Heart left ventricle (tissue), 13 donors: ENCODE measurements around the gene CHAT.

Experiments
- CTCF ChIP-seq, 12 donors: fragments of 200-600 bp; sonication (generic) in 4 of 12; IDR thresholded peaks; one replicate each; pipeline versions ENCODE4 v1.5.0 to v1.8.0; 2018 to 2022; ENCODE audit warnings: antibody characterized with exemption in 12 of 12, mild to moderate bottlenecking in 5 of 12
- POLR2A ChIP-seq, 2 donors: fragments of 450-650 bp; IDR thresholded peaks; one replicate each; pipeline ENCODE4 v1.6.1; 2017; ENCODE audit warnings: antibody characterized with exemption in 2 of 2, mild to moderate bottlenecking in 2 of 2, moderate library complexity in 2 of 2
- donor health status: ischemic (EF 13 %, LVEDD 7.1; RV severe dilation, severe dysfunction).
- donor health status: DM: no; HTN: yes; CAD: no.
- donor health status: DM: no; HTN: no; CAD: no.
- donor health status: ischemic (EF 25% LVEDD 6.9; RV normal size, moderate dysfunction).
- donor health status: ischemic (EF 25% LVEDD 5.7; RV mildly dilated, moderate dysfunction).
- donor health status: ischemic (EF 35%, LVEDD 5.7; RV mildly dilated, moderate dysfunction).
- donor health status: nonischemic (EF 11% LVEDD 7.7; RV severe dilation, severe dysfunction).
- donor health status: DM: yes; HTN: yes; CAD: no.
- donor health status: PGD.
- donor health status: ischemic (EF 29% LVEDD 5.4; RV normal size, mild dysfunction).
- donor health status: nonischemic (EF 23%, LVEDD 6.1; RV moderate dilation, normal function).

GRCh38 chr10:49612513-49613164, 1.2 kb upstream of the CHAT start:
- no peak for TF ChIP-seq CTCF (IDR thresholded peaks at IDR 0.05)
- TF ChIP-seq POLR2A (IDR thresholded peaks at IDR 0.05) = no peak
